ENCODE data around the gene HDDC2. TPM values are rescaled to one million over a fixed set of nuclear protein-coding genes. Genes with fewer than 3 reads are reported as not detected.

The HDDC2 gene
- total RNA-seq, 1 experiment from 2014 or later, result 55.2 TPM

GRCh38 chr6:125231574-125232343, 70.0 kb downstream of the HDDC2 start:
- Histone ChIP-seq H2AFZ (no peak overlapping the region), H3K4me2 (no peak overlapping the region), H4K20me1 (ENCODE audit: insufficient read depth) (no peaks in the 10 kb centered on the region), H3K79me2 (ENCODE audit: low read depth) (peaks cover 4% of the 10 kb centered on the region; the same call in 1 of the 2 replicates), H3K4me1 (replicated peaks; ENCODE audit: insufficient read depth) (peaks cover 16% of the 10 kb centered on the region), H3K9me2 (ENCODE audit: insufficient read depth) (no peaks in the 10 kb centered on the region), H3K27me3 (ENCODE audit: insufficient read depth, low read depth) (no peaks in the 10 kb centered on the region), H3F3A (ENCODE audit: insufficient read depth, low read depth) (peaks cover 8% of the 10 kb centered on the region; the same call in 1 of the 2 replicates), H3K9me3 (ENCODE audit: insufficient read depth, low read depth) (no peaks in the 10 kb centered on the region), H3K36me3 (ENCODE audit: low read depth) (peaks cover 7% of the 10 kb centered on the region; the same call in 1 of the 2 replicates), H3K4me3 (no peak overlapping the region), H3K27ac (no peak overlapping the region)
- ChIA-PET POLR2A (ENCODE audit: unreplicated experiment) (no interaction called here), CTCF (no interaction called here)
- intact Hi-C loops (cut with micrococcal nuclease; ENCODE audit: unreplicated experiment), result no loop called here
- BruUV-seq (replicated peaks), result no TSS peak
- DNase-seq, result no peak
- TF ChIP-seq EZH2 (IDR thresholded peaks at IDR 0.05; ENCODE audit: low read depth) (no peak), CTCF (conservative IDR thresholded peaks at IDR 0.05) (no peak)

- Histone ChIP-seq H3K9me2 (ENCODE audit: insufficient read depth) (no peaks in the 10 kb centered on the region), H4K20me1 (ENCODE audit: insufficient read depth) (no peaks in the 10 kb centered on the region), H3K9me3 (ENCODE audit: insufficient read depth, low read depth) (no peaks in the 10 kb centered on the region), H3K27me3 (ENCODE audit: insufficient read depth, low read depth) (no peaks in the 10 kb centered on the region), H3K27ac (no peak overlapping the region), H3K4me1 (replicated peaks; ENCODE audit: insufficient read depth) (peaks cover 10% of the 10 kb centered on the region), H3K4me3 (no peak overlapping the region), H3K36me3 (ENCODE audit: low read depth) (peaks cover under 1% of the 10 kb centered on the region; the same call in 1 of the 2 replicates), H3F3A (ENCODE audit: insufficient read depth, low read depth) (peaks cover 2% of the 10 kb centered on the region; the same call in 1 of the 2 replicates), H2AFZ (no peak overlapping the region), H3K4me2 (no peak overlapping the region), H3K79me2 (ENCODE audit: low read depth) (peaks cover 8% of the 10 kb centered on the region; the same call in 1 of the 2 replicates)
- intact Hi-C loops (cut with micrococcal nuclease; ENCODE audit: unreplicated experiment), result no loop called here
- TF ChIP-seq EZH2 (IDR thresholded peaks at IDR 0.05; ENCODE audit: low read depth), result no peak
- no peak for TF ChIP-seq CTCF (conservative IDR thresholded peaks at IDR 0.05)
- BruUV-seq (replicated peaks), result no TSS peak
- DNase-seq, result no peak
- ChIA-PET CTCF (no interaction called here), POLR2A (ENCODE audit: unreplicated experiment) (no interaction called here)
These were observed 70.6 kb downstream of the HDDC2 start for GRCh38 chr6:125231133-125231532.

GRCh38 chr6:125230674-125231073, 71.1 kb downstream of the HDDC2 start:
- Histone ChIP-seq H3K36me3 (ENCODE audit: low read depth) (no peaks in the 10 kb centered on the region), H3K79me2 (ENCODE audit: low read depth) (peaks cover 8% of the 10 kb centered on the region; the same call in 1 of the 2 replicates), H3K27ac (no peak overlapping the region), H3K4me3 (no peak overlapping the region), H3K4me1 (replicated peaks; ENCODE audit: insufficient read depth) (0 out of 2 replicates have a peak, but pooled peaks cover 6% of the 10 kb centered on the region), H3K4me2 (no peak overlapping the region), H3K9me3 (ENCODE audit: insufficient read depth, low read depth) (no peaks in the 10 kb centered on the region), H3K9me2 (ENCODE audit: insufficient read depth) (no peaks in the 10 kb centered on the region), H3F3A (ENCODE audit: insufficient read depth, low read depth) (no peaks in the 10 kb centered on the region), H3K27me3 (ENCODE audit: insufficient read depth, low read depth) (no peaks in the 10 kb centered on the region), H4K20me1 (ENCODE audit: insufficient read depth) (no peaks in the 10 kb centered on the region), H2AFZ (no peak overlapping the region)
- BruUV-seq (replicated peaks), result no TSS peak
- no peak for TF ChIP-seq EZH2 (IDR thresholded peaks at IDR 0.05; ENCODE audit: low read depth)
- no peak for TF ChIP-seq CTCF (conservative IDR thresholded peaks at IDR 0.05)
- DNase-seq, result no peak
- POLR2A ChIA-PET (ENCODE audit: unreplicated experiment), result no interaction called here
- intact Hi-C loops (cut with micrococcal nuclease; ENCODE audit: unreplicated experiment), result no loop called here
- CTCF ChIA-PET, result no interaction called here

All from PC-9 (cell line).